HEK293 (cell line): Measurements from ENCODE around the gene CNRIP1.

Source experiments
- CTCF ChIP-seq: fragments of 450-650 bp; formaldehyde crosslinking; IDR thresholded peaks from 2 replicates; pipeline ENCODE4 v1.5.1; 2016; ENCODE audit warnings: missing biosample characterization, missing genetic modification characterization
- MEIS1 ChIP-seq: sonication (generic); formaldehyde crosslinking; IDR thresholded peaks from 2 replicates; pipeline ENCODE4 v1.8.1; 2022; ENCODE audit warnings: missing genetic modification reagents, mild to moderate bottlenecking, borderline replicate concordance
- REST ChIP-seq: fragments of 450-650 bp; formaldehyde crosslinking; IDR thresholded peaks from 2 replicates; pipeline ENCODE4 v1.5.1; 2016; ENCODE audit warnings: missing biosample characterization, missing genetic modification characterization
- SALL2 ChIP-seq: fragments of 450-650 bp; formaldehyde crosslinking; IDR thresholded peaks from 2 replicates; pipeline ENCODE4 v1.5.0; 2017; ENCODE audit warnings: missing biosample characterization, mild to moderate bottlenecking, missing genetic modification characterization, borderline replicate concordance
- ZNF146 ChIP-seq: fragments of 450-650 bp; formaldehyde crosslinking; IDR thresholded peaks from 2 replicates; pipeline ENCODE4 v1.5.1; 2016; ENCODE audit warnings: missing biosample characterization, missing genetic modification characterization
- ZNF155 ChIP-seq: fragments of 450-650 bp; formaldehyde crosslinking; IDR thresholded peaks from 2 replicates; pipeline ENCODE4 v1.5.1; 2016; ENCODE audit warnings: missing biosample characterization, missing genetic modification characterization
- ZNF18 ChIP-seq: fragments of 450-650 bp; formaldehyde crosslinking; IDR thresholded peaks from 2 replicates; pipeline ENCODE4 v1.5.1; 2016; ENCODE audit warnings: missing biosample characterization, missing genetic modification characterization
- ZNF2 ChIP-seq: fragments of 450-650 bp; formaldehyde crosslinking; IDR thresholded peaks from 2 replicates; pipeline ENCODE4 v1.5.1; 2016; ENCODE audit warnings: missing biosample characterization, missing genetic modification characterization
- ZNF239 ChIP-seq: fragments of 450-650 bp; formaldehyde crosslinking; IDR thresholded peaks from 2 replicates; pipeline ENCODE4 v1.5.1; 2016; ENCODE audit warnings: missing biosample characterization, missing genetic modification characterization
- ZNF391 ChIP-seq: fragments of 450-650 bp; formaldehyde crosslinking; IDR thresholded peaks from 2 replicates; pipeline ENCODE4 v1.5.1; 2016; ENCODE audit warnings: low read depth, missing biosample characterization, missing genetic modification characterization, borderline replicate concordance
- ZNF394 ChIP-seq: fragments of 450-650 bp; formaldehyde crosslinking; IDR thresholded peaks from 2 replicates; pipeline ENCODE4 v1.5.1; 2016; ENCODE audit warnings: missing biosample characterization, missing genetic modification characterization, mild to moderate bottlenecking, moderate library complexity, borderline replicate concordance

DNA sequence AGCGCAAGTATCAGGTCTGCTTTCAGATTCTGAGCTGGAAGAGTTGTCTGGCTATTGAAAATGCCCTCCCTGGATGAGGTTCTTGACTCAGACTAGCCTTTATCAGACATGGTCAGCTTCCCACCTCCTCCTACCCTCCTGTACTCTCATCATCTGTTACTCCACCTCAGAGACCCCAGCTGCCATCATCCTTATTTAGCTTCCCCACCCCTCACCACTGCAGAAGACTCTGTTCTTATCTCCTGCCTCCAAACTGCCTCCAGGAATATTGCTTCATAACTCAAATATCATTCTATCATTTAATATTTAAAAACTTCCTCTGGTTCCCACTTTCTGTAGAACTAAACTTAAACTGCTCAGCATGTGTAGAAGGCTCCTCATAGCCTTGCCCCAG, 36.3 kb downstream of the CNRIP1 start:
- TF ChIP-seq ZNF146 (tag by site-specific recombination) = no peak
- TF ChIP-seq CTCF (tag by site-specific recombination) = no peak
- no peak for TF ChIP-seq ZNF394 (tag by site-specific recombination)
- TF ChIP-seq ZNF239 (tag by site-specific recombination) = no peak
- no peak for TF ChIP-seq ZNF155 (tag by site-specific recombination)
- no peak for TF ChIP-seq ZNF18 (tag by site-specific recombination)
- TF ChIP-seq MEIS1 (CRISPR knock-in tag) = no peak
- TF ChIP-seq SALL2 = no peak
- TF ChIP-seq REST = no peak
- no peak for TF ChIP-seq ZNF391
- TF ChIP-seq ZNF2 = no peak
